ENCODE measurements around the gene RHEBL1.

The RHEBL1 gene

GRCh38 chr12:49046129-49046895 lies 23.5 kb downstream of the RHEBL1 start:
- DNase-seq (ENCODE audit: extremely low read depth, low read depth) = no peak
- no peak for TF ChIP-seq CTCF (IDR thresholded peaks at IDR 0.05; ENCODE audit: low read depth, low read length)

GRCh38 chr12:49044660-49045059 lies 25.1 kb downstream of the RHEBL1 start:
- DNase-seq (ENCODE audit: extremely low read depth, low read depth) = no peak
- TF ChIP-seq CTCF (IDR thresholded peaks at IDR 0.05; ENCODE audit: low read depth, low read length) = no peak

- peak; percentile 74 for TF ChIP-seq CTCF (IDR thresholded peaks at IDR 0.05; ENCODE audit: low read depth, low read length)
- no peak for DNase-seq (ENCODE audit: extremely low read depth, low read depth)
Observed at GRCh38 chr12:49043856-49044258, 25.9 kb downstream of the RHEBL1 start.

GRCh38 chr12:49043241-49043640 lies 26.5 kb downstream of the RHEBL1 start:
- no peak for TF ChIP-seq CTCF (IDR thresholded peaks at IDR 0.05; ENCODE audit: low read depth, low read length)
- no peak for DNase-seq (ENCODE audit: extremely low read depth, low read depth)

GRCh38 chr12:49041881-49042484 lies 27.8 kb downstream of the RHEBL1 start:
- no peak for DNase-seq (ENCODE audit: extremely low read depth, low read depth)
- no peak for TF ChIP-seq CTCF (IDR thresholded peaks at IDR 0.05; ENCODE audit: low read depth, low read length)

- TF ChIP-seq CTCF (IDR thresholded peaks at IDR 0.05; ENCODE audit: low read depth, low read length) = no peak
- no peak for DNase-seq (ENCODE audit: extremely low read depth, low read depth)
Observed at GRCh38 chr12:49041036-49041880, 28.5 kb downstream of the RHEBL1 start.
